WTC11 (cell line): ENCODE measurements around the gene ZMYND8. TPM values are rescaled to one million over a fixed set of nuclear protein-coding genes. Genes with fewer than 3 reads are reported as not detected.

Source experiments
- ATAC-seq: fragments of 200-7000 bp; cut with Tn5 transposase; 2 replicates; pipeline ENCODE4 v1.10.0; 2021; ENCODE audit warnings: mild to moderate bottlenecking, moderate library complexity
- CTCF ChIA-PET: fragments of 300-600 bp; sonication (Branson Sonifier 250); formaldehyde crosslinking; loops from one replicate; lab custom pipeline; 2021; ENCODE audit warnings: antibody characterized with exemption; lab: Charles Lee
- POLR2A ChIA-PET: fragments of 350-600 bp; sonication (Branson Sonifier 250); formaldehyde crosslinking; loops from one replicate; lab custom pipeline; 2021; ENCODE audit warnings: antibody characterized with exemption; lab: Charles Lee
- DNase-seq: peaks from one replicate; pipeline ENCODE4 v3.0.0; 2021; ENCODE audit warnings: low spot score
- H3K27ac Mint-ChIP-seq: 2 replicates; pipeline ENCODE4 v1.8.0; 2021; ENCODE audit warnings: mixed read lengths
- H3K27me3 Mint-ChIP-seq: 2 replicates; pipeline ENCODE4 v1.8.0; 2021; ENCODE audit warnings: low read depth, mild to moderate bottlenecking, moderate library complexity, mixed read lengths
- H3K36me3 Mint-ChIP-seq: 2 replicates; pipeline ENCODE4 v1.8.0; 2021; ENCODE audit warnings: mixed read lengths
- H3K4me1 Mint-ChIP-seq: 2 replicates; pipeline ENCODE4 v1.8.0; 2022; ENCODE audit warnings: mixed read lengths
- H3K4me3 Mint-ChIP-seq: 2 replicates; pipeline ENCODE4 v1.8.0; 2021; ENCODE audit warnings: mild to moderate bottlenecking, moderate library complexity, mixed read lengths
- H3K9me3 Mint-ChIP-seq: 2 replicates; pipeline ENCODE4 v1.8.0; 2021; ENCODE audit warnings: mixed read lengths
- ESRRA ChIP-seq: sonication (generic); formaldehyde crosslinking; IDR thresholded peaks from 2 replicates; pipeline ENCODE4 v1.8.1; 2022; ENCODE audit warnings: mild to moderate bottlenecking, missing genetic modification reagents, borderline replicate concordance
- IRF2 ChIP-seq: sonication (generic); formaldehyde crosslinking; IDR thresholded peaks from 2 replicates; pipeline ENCODE4 v1.8.0; 2022; ENCODE audit warnings: low read depth, missing genetic modification reagents, borderline replicate concordance
- JUN ChIP-seq: sonication (generic); formaldehyde crosslinking; IDR thresholded peaks from 2 replicates; pipeline ENCODE4 v1.8.0; 2023; ENCODE audit warnings: mild to moderate bottlenecking, missing genetic modification reagents
- NFYB ChIP-seq: sonication (generic); formaldehyde crosslinking; conservative IDR thresholded peaks from 2 replicates; pipeline ENCODE4 v1.8.0; 2022; ENCODE audit warnings: low read depth, missing genetic modification reagents
- PRRX2 ChIP-seq: fragments of 250-450 bp; sonication (Bioruptor Pico); IDR thresholded peaks from 2 replicates; pipeline ENCODE4 v1.8.0; 2021; ENCODE audit warnings: mild to moderate bottlenecking
- RELA ChIP-seq: sonication (generic); formaldehyde crosslinking; IDR thresholded peaks from 2 replicates; pipeline ENCODE4 v1.8.1; 2022; ENCODE audit warnings: missing genetic modification reagents, mild to moderate bottlenecking, borderline replicate concordance
- RORB ChIP-seq: fragments of 250-450 bp; sonication (Bioruptor Pico); IDR thresholded peaks from 2 replicates; pipeline ENCODE4 v1.9.0; 2021; ENCODE audit warnings: mild to moderate bottlenecking
- total RNA-seq: library from RNA; stranded (reverse); gene quantifications from 3 replicates; pipeline ENCODE4 v1.2.3, GENCODE V29; 2021
- TF ChIP-seq, protein P1 (sequence below): sonication (generic); formaldehyde crosslinking; IDR thresholded peaks from 2 replicates; pipeline ENCODE4 v1.8.1; 2022; ENCODE audit warnings: mild to moderate bottlenecking, missing genetic modification reagents, moderate library complexity, borderline replicate concordance
- TF ChIP-seq, protein P2 (sequence below): sonication (generic); formaldehyde crosslinking; IDR thresholded peaks from 2 replicates; pipeline ENCODE4 v1.8.0; 2023; ENCODE audit warnings: missing genetic modification reagents, mild to moderate bottlenecking, borderline replicate concordance
- TF ChIP-seq, protein P3 (sequence below): fragments of 250-450 bp; sonication (Bioruptor Pico); IDR thresholded peaks from 2 replicates; pipeline ENCODE4 v2.1.2; 2022; ENCODE audit warnings: mild to moderate bottlenecking, moderate library complexity
- TF ChIP-seq, protein P4 (sequence below): sonication (generic); formaldehyde crosslinking; IDR thresholded peaks from 2 replicates; pipeline ENCODE4 v1.8.1; 2023; ENCODE audit warnings: mild to moderate bottlenecking, missing genetic modification reagents, moderate library complexity
- TF ChIP-seq, protein P5 (sequence below): sonication (generic); formaldehyde crosslinking; IDR thresholded peaks from 2 replicates; pipeline ENCODE4 v1.8.1; 2023; ENCODE audit warnings: mild to moderate bottlenecking, missing genetic modification reagents
- TF ChIP-seq, protein P6 (sequence below): fragments of 250-450 bp; sonication (Bioruptor Pico); IDR thresholded peaks from 2 replicates; pipeline ENCODE4 v1.9.0; 2021; ENCODE audit warnings: mild to moderate bottlenecking
- TF ChIP-seq, protein P7 (sequence below): fragments of 200-600 bp; IDR thresholded peaks from 2 replicates; pipeline ENCODE4 v1.8.0; 2022; ENCODE audit warnings: antibody characterized with exemption

ZMYND8 gene
- total RNA-seq, 1 experiment from 2014 or later, result 114 TPM

DNA sequence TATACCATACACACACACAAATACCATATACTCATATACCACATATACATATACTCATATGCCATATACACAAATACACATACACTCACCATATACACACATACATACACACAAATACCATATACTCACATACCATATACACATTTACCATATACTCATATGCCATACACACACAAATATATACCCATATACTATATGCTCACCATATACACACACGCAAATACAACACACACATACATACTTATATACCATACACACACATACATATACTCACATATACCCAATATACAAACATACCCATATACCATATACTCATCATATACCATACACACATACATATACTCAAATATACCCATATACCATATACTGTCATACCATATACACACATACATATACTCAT lies 99.2 kb downstream of the ZMYND8 start (continued):
- no peak for TF ChIP-seq ESRRA (CRISPR knock-in tag)
- no peak for TF ChIP-seq PRRX2 (CRISPR knock-in tag)
- TF ChIP-seq, protein P1, sequence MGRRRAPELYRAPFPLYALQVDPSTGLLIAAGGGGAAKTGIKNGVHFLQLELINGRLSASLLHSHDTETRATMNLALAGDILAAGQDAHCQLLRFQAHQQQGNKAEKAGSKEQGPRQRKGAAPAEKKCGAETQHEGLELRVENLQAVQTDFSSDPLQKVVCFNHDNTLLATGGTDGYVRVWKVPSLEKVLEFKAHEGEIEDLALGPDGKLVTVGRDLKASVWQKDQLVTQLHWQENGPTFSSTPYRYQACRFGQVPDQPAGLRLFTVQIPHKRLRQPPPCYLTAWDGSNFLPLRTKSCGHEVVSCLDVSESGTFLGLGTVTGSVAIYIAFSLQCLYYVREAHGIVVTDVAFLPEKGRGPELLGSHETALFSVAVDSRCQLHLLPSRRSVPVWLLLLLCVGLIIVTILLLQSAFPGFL (CRISPR knock-in tag), result no peak
- TF ChIP-seq, protein P2, sequence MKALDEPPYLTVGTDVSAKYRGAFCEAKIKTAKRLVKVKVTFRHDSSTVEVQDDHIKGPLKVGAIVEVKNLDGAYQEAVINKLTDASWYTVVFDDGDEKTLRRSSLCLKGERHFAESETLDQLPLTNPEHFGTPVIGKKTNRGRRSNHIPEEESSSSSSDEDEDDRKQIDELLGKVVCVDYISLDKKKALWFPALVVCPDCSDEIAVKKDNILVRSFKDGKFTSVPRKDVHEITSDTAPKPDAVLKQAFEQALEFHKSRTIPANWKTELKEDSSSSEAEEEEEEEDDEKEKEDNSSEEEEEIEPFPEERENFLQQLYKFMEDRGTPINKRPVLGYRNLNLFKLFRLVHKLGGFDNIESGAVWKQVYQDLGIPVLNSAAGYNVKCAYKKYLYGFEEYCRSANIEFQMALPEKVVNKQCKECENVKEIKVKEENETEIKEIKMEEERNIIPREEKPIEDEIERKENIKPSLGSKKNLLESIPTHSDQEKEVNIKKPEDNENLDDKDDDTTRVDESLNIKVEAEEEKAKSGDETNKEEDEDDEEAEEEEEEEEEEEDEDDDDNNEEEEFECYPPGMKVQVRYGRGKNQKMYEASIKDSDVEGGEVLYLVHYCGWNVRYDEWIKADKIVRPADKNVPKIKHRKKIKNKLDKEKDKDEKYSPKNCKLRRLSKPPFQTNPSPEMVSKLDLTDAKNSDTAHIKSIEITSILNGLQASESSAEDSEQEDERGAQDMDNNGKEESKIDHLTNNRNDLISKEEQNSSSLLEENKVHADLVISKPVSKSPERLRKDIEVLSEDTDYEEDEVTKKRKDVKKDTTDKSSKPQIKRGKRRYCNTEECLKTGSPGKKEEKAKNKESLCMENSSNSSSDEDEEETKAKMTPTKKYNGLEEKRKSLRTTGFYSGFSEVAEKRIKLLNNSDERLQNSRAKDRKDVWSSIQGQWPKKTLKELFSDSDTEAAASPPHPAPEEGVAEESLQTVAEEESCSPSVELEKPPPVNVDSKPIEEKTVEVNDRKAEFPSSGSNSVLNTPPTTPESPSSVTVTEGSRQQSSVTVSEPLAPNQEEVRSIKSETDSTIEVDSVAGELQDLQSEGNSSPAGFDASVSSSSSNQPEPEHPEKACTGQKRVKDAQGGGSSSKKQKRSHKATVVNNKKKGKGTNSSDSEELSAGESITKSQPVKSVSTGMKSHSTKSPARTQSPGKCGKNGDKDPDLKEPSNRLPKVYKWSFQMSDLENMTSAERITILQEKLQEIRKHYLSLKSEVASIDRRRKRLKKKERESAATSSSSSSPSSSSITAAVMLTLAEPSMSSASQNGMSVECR (CRISPR knock-in tag), result no peak
- TF ChIP-seq, protein P3, sequence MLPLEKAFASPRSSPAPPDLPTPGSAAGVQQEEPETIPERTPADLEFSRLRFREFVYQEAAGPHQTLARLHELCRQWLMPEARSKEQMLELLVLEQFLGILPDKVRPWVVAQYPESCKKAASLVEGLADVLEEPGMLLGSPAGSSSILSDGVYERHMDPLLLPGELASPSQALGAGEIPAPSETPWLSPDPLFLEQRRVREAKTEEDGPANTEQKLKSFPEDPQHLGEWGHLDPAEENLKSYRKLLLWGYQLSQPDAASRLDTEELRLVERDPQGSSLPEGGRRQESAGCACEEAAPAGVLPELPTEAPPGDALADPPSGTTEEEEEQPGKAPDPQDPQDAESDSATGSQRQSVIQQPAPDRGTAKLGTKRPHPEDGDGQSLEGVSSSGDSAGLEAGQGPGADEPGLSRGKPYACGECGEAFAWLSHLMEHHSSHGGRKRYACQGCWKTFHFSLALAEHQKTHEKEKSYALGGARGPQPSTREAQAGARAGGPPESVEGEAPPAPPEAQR (CRISPR knock-in tag), result no peak
- TF ChIP-seq RORB (CRISPR knock-in tag), result no peak
- no peak for TF ChIP-seq IRF2 (CRISPR knock-in tag)
- no peak for TF ChIP-seq NFYB
- TF ChIP-seq RELA (CRISPR knock-in tag), result no peak
- TF ChIP-seq, protein P4, sequence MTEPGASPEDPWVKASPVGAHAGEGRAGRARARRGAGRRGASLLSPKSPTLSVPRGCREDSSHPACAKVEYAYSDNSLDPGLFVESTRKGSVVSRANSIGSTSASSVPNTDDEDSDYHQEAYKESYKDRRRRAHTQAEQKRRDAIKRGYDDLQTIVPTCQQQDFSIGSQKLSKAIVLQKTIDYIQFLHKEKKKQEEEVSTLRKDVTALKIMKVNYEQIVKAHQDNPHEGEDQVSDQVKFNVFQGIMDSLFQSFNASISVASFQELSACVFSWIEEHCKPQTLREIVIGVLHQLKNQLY (CRISPR knock-in tag), result no peak
- TF ChIP-seq, protein P5, sequence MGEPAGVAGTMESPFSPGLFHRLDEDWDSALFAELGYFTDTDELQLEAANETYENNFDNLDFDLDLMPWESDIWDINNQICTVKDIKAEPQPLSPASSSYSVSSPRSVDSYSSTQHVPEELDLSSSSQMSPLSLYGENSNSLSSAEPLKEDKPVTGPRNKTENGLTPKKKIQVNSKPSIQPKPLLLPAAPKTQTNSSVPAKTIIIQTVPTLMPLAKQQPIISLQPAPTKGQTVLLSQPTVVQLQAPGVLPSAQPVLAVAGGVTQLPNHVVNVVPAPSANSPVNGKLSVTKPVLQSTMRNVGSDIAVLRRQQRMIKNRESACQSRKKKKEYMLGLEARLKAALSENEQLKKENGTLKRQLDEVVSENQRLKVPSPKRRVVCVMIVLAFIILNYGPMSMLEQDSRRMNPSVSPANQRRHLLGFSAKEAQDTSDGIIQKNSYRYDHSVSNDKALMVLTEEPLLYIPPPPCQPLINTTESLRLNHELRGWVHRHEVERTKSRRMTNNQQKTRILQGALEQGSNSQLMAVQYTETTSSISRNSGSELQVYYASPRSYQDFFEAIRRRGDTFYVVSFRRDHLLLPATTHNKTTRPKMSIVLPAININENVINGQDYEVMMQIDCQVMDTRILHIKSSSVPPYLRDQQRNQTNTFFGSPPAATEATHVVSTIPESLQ, result no peak
- TF ChIP-seq, protein P6, sequence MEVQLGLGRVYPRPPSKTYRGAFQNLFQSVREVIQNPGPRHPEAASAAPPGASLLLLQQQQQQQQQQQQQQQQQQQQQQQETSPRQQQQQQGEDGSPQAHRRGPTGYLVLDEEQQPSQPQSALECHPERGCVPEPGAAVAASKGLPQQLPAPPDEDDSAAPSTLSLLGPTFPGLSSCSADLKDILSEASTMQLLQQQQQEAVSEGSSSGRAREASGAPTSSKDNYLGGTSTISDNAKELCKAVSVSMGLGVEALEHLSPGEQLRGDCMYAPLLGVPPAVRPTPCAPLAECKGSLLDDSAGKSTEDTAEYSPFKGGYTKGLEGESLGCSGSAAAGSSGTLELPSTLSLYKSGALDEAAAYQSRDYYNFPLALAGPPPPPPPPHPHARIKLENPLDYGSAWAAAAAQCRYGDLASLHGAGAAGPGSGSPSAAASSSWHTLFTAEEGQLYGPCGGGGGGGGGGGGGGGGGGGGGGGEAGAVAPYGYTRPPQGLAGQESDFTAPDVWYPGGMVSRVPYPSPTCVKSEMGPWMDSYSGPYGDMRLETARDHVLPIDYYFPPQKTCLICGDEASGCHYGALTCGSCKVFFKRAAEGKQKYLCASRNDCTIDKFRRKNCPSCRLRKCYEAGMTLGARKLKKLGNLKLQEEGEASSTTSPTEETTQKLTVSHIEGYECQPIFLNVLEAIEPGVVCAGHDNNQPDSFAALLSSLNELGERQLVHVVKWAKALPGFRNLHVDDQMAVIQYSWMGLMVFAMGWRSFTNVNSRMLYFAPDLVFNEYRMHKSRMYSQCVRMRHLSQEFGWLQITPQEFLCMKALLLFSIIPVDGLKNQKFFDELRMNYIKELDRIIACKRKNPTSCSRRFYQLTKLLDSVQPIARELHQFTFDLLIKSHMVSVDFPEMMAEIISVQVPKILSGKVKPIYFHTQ (CRISPR knock-in tag), result no peak

DNA sequence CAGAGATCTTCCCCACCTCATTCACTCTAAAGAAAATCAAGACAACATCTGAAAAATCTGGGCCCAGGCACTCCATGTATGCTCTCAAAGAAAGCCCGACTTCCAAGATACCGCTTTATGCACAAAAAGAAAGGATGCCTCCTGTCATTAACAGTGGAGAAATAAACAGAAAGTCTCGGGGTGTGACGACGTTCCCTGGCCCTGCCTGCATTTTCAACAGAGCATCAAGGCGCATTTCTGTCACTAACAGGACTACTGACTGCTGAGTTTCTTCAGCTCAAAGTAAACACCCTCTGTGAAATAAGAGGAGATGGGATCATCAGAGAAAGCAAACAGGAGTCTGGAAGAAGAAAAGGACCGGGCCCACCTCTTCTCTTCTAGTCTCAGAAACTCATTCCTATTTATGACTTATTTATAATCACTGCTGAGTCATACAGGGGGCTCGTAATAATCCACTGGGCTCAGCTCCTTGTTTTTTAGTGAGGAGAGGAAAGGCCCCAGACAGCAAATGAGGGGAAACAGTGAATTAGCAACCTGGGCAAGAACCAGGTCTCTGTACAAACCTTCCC lies 99.7 kb downstream of the ZMYND8 start:
- no peak for ATAC-seq

More for the DNA sequence above, 99.7 kb downstream of the ZMYND8 start:
- POLR2A ChIA-PET, result no interaction called here
- Mint-ChIP-seq H3K9me3 (no peaks in the 10 kb centered on the region), H3K36me3 (peaks cover 74% of the 10 kb centered on the region), H3K4me3 (no peak overlapping the region), H3K27ac (peak overlapping the region; percentile 57; the same call in 1 of the 2 replicates), H3K27me3 (no peaks in the 10 kb centered on the region), H3K4me1 (no peaks in the 10 kb centered on the region)
- TF ChIP-seq JUN (CRISPR knock-in tag), result no peak
- TF ChIP-seq PRRX2 (CRISPR knock-in tag), result no peak
- TF ChIP-seq, protein P7, sequence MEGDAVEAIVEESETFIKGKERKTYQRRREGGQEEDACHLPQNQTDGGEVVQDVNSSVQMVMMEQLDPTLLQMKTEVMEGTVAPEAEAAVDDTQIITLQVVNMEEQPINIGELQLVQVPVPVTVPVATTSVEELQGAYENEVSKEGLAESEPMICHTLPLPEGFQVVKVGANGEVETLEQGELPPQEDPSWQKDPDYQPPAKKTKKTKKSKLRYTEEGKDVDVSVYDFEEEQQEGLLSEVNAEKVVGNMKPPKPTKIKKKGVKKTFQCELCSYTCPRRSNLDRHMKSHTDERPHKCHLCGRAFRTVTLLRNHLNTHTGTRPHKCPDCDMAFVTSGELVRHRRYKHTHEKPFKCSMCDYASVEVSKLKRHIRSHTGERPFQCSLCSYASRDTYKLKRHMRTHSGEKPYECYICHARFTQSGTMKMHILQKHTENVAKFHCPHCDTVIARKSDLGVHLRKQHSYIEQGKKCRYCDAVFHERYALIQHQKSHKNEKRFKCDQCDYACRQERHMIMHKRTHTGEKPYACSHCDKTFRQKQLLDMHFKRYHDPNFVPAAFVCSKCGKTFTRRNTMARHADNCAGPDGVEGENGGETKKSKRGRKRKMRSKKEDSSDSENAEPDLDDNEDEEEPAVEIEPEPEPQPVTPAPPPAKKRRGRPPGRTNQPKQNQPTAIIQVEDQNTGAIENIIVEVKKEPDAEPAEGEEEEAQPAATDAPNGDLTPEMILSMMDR, result no peak
- no peak for DNase-seq
- CTCF ChIA-PET, result no interaction called here
